GM12892 (cell line): Measurements from ENCODE around the gene PGA5.

ENCODE experiments used
- POLR2A ChIP-seq: IDR thresholded peaks from 2 replicates; pipeline ENCODE4 v1.6.1; 2011; ENCODE audit warnings: low read depth, low read length, control low read depth
- POLR2AphosphoS5 ChIP-seq: IDR thresholded peaks from 2 replicates; pipeline ENCODE4 v1.6.1; 2011; ENCODE audit warnings: low read depth, low read length, control low read depth
- TAF1 ChIP-seq: IDR thresholded peaks from 2 replicates; pipeline ENCODE4 v1.6.1; 2011; ENCODE audit warnings: low read depth, mild to moderate bottlenecking, control low read depth, low read length, borderline replicate concordance

- TF ChIP-seq POLR2A (no peak), POLR2AphosphoS5 (no peak), TAF1 (no peak)
Measured at GRCh38 chr11:61259363-61259762, 18.4 kb downstream of the PGA5 start.
